Renal cortical epithelial cell (primary cell): ENCODE results near the gene KCNMA1. TPM values are rescaled to one million over a fixed set of nuclear protein-coding genes. Genes with fewer than 3 reads are reported as not detected.

Experiments
- DNase-seq: peaks from one replicate; pipeline ENCODE4 v3.0.0-alpha.2; 2011; ENCODE audit warnings: low read depth
- total RNA-seq: library from RNA; depleted of rRNA; stranded (reverse); fragments of >200 nt; gene quantifications from 2 replicates; pipeline ENCODE4 v1.2.3, GENCODE V29; 2014

The KCNMA1 gene
- total RNA-seq, 1 donor from 2014 or later, result 12.9 TPM

DNA sequence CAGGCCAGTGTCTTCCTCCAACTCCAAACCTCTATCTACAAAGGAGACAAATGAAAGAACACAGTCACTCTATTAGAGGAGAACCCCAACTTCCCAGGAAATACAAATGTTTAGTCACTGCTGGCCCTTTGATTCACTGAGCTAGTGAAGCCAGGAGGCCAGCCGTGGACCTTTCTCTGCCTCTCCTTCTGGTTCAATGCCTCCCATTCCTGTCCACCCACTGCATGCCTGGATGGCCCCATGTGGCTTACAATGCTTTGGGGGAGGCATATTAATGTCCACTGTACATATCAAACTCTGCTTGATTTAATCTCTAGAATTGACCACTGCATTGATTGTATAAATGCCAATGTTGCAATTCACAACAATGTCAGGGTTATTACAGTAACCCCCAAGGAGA is 687.3 kb downstream of the KCNMA1 start:
- peak; percentile 15 for DNase-seq

DNA sequence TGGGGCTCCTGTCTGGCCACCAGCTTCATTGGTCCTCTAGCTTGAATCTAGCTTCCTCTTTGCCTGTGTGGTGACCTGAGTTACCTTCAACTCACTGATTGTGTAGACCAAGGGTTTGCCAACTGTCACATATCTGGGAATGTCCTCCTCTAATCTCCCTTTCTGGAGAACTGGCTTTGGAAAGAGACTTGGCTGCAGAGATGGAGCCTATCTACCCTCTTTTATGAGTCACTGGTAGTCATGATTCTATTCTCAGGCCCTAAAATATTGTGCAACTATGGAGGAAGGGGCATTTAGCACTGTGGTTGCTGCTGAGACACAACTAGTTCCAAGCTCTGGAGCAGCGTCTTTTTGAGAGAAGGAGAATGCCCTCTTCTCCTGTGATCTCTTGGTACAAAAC is 691.3 kb downstream of the KCNMA1 start:
- DNase-seq, result peak; percentile 44

DNA sequence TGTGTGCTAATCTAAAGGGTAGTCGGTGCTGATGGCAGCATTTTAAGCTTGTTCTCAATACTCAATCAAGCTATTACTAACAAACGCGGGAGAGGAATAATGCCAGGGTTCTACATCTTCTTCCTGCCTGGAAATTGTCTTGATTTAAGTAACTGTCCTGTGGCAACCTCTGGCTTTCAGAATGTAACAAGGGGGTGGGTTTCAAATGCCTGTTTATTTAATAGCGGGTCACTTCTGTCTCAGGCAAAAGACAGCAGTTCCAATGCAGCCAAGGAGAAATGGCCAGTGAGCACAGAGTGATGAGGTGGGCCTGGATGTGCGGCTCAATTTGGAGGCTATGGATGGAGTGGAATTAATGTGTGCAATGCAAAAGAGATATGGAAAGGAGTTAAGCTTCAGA is 692.4 kb downstream of the KCNMA1 start:
- no peak for DNase-seq

DNA sequence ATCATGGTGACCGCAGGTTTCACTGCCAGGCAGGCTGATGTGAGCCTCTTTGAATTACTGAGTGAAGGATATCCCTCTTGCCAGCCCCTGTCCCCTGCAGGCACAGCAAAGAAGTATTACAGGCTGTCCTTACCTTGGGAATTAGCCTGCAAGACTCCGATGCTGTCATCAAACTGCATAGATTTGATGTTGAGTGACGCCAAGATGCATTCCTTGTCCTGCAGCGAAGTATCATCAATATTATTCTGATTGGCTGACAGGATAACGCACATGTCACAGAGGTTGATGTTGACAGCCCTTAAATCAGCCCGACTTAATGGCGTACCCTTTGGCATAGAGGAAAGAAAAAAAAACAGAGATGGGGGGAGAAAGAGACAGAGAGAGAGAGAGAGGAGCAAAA is 693.0 kb downstream of the KCNMA1 start:
- no peak for DNase-seq

DNA sequence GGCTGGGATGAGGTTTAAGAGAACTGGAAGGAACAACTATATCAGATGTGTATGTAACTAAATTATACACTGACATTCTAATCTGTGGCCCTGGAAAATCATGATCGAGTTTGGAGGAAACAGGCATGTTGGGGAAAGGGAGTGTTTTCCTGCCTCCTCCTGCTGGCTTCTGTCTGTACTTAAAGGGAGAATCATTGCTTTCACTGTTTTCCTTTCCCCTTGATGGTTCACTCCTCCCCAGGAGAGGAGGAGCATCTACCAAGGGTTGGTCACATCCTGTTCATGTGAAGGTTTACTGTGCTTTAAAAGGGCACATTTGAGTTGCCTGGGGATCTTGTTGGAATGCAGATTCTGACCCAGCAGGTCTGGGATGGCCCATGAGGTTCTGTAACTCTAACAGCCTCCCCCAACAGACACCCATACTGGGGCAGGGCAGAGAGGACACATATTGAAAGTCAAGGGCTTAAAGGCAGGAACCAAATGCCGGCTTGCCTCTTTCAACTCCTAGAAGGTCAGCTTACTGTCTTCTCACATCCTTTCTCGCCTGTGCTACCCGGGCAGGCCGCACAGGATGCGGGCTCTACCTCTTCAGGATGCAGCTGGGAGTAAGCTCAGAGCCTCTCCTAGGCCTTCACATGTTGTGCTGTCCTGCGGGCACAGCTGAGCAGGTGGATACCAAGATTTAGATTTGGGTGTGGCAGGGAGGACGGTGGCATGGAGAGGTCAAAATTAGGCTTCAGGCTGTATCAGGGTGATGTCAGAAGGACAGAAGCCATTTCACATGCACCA is 694.8 kb downstream of the KCNMA1 start:
- no peak for DNase-seq

DNA sequence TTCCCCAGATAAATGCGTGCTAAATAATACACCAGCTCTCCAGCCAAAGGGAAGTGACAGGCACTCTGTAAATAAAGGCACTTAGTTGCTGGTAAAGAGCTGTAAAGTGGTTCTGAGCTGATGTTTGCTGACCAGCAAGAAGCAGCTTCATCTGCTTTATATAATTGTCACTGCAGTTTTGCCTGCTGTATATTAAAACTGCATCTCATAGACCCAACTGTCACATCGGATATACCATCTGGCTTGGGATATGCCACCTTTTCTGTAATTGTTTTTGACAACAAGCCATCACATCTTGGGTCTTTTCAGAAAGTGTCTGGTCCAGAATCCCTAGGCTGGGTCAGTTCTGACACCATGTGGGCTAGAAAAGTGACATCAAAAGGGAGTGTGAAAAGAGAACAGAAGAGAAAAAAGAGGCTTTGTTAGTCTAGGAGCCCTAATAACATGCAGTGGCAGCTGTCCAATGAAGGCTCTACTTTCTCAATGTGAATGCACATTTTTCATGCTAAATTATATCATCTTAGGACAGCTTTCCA is 697.6 kb downstream of the KCNMA1 start:
- no peak for DNase-seq

DNA sequence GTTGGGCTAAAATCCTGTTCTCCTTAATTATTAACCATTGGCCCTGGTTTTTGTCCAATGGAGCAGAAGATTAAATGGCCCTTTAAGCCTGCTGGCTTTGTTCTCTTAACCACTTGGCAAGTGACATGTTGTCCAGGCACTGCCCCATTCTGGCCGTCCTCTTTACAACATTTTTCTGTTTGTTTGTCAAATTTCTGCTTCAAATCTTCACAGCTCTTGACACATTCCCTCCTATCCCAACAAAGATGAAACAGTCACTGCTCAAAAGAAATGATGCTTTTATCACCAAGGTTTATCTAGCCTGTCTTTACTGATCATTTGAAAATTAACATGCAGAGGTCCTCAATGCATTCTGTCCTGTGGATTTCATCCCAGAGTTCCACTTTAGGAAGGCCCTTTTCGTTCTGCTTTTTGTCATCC is 700.4 kb downstream of the KCNMA1 start:
- peak; percentile 69 for DNase-seq

DNA sequence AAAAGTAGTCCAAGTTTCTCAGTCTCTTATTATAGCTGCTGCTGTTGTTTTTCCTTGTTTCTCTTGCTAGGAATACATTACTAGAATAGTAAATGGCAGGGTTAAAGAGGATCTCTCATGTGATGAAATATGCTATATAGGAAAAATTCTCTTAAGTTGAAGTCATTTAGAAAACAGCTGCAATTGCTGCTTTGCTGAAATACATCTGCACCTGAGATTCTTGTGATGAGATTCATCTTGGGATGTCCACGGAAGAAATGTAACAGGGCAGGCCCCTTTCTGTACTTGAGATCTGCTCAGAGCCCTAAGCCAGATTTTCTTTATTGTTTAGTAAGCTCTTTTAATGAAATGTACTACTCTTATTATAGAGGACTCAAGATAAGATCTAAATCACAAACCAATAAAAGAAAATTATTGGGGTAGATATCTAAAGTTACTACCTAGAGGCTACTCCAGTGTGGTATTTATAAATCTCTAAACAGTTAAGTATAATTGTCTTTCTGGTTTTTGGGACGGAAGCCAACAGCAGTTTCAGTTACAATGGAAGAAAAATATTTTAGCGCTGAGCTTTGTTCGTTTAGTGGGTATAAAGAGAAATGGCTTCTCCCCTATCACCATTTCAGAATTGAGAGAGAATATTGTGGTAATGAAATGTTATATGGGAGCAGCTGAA is 701.5 kb downstream of the KCNMA1 start:
- no peak for DNase-seq

DNA sequence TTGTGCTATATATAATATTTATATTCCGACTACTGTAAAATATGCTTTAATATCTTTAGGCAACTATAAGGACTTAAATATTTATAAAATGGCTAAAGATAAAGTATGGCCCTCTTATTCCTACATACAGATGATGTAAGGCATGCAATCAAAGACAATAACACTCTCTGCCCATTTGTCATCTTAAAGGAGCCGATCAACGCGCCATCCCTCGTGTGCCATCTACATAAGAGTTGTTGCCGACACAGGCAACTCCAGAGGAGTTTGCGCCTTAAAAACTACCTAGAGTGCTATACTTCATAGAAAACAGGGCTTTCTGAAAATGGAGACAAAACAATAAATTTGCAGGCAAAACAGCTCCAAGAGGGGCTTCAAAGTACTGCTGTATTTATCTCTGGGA is 709.0 kb downstream of the KCNMA1 start:
- no peak for DNase-seq

DNA sequence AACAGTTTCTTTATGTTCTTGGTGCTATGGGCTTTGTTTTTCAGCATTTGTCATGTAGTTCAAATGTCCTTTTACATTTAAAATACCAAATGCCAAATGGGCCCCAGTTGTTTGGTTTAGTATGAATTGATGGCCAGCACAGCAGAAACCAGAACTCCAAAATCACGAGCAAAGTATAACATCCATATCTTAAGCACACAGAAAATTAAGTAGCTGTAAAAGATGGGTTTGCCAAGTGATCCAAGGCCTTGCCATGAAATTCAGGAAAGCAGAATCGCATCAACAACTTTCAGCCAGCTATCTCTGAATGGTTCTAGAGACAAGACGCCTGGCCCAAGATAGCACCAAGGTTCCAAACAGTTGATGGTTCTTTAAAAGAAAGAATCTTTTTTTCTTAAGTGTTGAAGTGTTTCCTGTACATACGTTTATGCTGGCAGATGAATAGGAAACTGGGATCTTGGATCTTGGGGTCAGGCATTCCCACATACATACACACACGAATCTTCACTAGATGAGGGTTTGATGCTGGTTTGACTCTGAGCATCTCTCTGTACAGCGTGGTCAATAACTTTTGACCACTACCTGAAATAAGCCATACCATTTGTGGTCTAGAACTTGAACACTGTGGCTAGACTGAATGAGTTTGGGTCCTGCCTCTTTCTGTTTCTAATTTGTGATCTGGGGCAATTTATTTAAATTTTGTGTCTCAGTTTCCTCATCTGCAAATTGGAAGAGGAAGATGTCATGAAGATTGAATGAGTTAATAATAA is 711.8 kb downstream of the KCNMA1 start:
- no peak for DNase-seq

DNA sequence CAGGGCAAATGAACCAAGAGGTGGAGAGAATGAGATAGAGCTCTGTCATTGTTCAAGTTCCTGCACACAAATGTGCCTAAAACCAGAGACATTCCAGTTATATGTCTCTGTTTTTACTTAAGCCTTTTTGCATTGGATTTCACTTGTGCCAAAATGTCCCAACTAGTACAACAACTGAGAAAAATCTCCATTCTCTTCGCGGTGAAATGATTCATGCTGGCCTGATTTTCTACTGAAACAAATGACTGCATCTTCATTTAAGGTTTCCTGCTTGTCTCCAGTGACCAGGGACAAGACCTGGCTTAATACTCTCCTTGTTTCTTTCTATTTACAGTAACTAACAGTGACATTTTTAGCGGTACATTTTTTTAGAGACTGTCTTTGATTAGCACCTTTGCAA is 714.9 kb downstream of the KCNMA1 start:
- DNase-seq, result no peak

DNA sequence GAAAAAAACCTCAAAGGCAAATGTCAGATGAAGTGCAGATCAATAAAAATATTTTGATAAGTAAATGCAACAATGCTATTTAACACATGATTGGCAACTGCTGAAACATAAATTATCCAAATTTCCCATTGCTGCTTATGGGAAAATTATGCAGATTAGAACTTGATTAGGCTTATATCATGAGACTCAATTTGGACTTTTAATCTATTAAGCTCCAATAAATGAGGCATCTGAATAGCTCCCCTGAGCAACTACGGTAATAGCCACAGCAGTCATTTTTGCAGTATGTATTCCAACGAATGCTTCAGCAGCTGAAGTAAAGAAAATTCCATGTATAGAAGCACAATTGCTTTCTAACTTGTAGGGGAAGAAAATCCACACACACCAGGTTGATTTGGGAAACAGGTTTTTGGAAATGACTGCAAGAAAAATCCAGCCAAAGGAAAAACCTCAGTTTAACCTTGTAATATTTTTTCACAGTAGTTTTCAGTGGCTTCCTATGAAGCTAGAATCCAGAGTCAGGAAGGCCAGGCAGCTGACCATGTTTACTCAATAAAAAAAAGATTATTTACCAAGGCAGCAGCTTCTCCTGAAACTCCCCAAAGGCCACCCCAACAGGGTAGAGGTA is 716.1 kb downstream of the KCNMA1 start:
- DNase-seq, result no peak

DNA sequence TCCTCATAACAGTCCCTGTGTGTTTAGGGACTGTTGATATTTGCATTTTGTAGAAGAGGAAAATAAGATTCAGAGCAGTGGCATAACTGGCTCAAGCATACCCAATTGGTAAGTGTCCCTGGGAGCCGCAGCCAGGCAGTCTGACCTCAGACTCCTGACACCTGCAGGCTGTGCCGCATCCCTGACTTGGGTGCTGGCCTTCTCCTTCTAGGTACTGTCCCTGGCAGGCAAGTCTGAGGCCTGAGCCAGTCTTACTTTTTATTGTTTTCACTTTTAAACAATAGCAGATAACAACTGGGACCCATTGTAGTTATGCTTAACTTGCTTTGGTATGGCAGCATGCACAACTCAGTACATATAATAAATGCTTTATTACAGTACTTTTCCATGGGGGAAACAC is 717.0 kb downstream of the KCNMA1 start:
- DNase-seq, result no peak

DNA sequence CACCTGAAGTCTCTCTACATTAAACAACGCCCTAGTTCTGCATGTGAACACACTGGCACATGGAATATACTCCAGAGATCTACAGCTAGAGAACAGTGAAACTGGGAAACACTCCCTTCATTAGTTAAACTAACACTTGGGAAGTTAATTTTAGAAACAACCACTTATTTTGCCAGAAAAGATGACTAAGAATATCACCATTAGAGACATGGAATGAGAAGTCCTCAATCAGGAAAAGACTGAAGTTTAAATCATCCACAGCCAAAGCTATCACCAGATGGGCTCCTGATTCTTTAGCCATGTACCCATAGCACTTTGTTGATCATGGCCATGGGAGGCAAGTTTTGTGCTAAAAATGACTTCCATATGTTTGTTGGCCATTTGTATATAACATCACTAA is 719.5 kb downstream of the KCNMA1 start:
- DNase-seq, result no peak

DNA sequence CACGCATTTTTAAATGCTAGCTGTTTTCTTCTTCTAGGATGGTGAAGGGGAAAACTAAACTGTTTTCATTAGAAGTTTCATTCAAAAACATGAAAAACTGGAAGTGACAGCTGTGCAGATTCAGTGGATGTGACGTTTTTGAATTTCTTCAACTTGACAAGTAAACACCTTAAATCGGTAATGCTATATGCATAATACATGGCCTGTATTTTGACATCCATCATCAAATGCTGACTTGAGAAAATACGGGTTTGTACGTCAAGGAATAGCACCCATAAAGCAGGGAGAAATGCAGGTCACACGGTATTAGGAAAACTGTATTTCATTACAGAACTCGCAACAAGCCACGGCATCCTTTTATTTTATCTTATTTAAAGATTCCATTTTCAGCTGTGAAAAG is 720.5 kb downstream of the KCNMA1 start:
- no peak for DNase-seq

DNA sequence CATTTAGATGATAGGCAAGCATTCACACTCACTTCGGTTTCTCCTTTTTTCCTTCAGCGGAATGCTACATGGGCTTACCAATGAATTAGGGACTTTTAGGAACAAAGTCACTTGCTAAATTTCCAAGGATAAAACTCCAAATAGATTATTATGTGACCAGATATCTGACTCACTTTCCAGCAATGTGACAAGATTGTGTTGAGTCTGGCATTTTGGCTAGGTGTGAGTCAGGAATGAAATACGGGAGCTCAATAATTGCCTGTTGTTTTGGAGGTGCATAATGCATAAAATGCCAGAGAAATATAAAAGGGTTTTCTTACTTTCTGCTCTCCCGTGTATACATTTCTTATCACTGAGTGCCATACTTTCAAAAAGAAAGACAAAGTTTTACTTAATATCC is 721.1 kb downstream of the KCNMA1 start:
- no peak for DNase-seq

DNA sequence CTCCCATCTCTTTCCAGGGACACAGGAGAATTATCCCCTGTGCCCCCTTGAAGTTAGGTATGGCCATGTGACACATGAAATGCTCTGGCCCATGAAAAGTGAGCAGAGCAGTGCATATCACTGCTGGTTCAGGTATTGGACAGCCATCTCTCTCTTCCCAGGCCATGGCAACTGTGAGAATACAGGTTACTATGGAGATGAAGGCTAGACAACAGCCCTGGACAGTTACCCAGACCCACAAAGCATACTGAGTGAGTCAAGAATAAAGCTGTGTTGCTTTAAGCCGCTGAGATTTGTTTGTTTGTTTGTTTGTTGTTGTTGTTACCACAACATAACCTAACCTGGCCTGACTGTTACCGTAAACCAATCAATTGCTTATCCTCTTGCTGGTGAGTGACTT is 722.3 kb downstream of the KCNMA1 start:
- no peak for DNase-seq

DNA sequence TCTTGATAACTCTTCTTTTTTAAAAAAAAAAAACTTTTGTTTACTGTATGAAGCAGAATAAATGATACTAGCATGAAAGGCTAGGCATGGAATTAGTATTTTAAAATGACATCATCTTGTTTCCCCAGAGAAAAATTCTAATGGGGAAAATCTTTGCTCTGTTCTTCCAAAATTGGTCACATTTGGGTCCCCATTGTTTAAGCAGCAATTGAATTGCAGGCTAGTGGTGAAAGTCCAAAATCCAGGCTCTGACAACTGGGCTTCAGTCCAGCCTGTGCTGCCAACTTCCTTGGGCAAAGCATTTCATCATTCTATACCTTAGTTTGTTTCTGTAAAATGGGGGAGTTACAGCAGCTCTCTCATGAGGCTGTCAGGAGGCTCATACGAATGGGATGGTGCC is 726.4 kb downstream of the KCNMA1 start:
- peak; percentile 29 for DNase-seq

DNA sequence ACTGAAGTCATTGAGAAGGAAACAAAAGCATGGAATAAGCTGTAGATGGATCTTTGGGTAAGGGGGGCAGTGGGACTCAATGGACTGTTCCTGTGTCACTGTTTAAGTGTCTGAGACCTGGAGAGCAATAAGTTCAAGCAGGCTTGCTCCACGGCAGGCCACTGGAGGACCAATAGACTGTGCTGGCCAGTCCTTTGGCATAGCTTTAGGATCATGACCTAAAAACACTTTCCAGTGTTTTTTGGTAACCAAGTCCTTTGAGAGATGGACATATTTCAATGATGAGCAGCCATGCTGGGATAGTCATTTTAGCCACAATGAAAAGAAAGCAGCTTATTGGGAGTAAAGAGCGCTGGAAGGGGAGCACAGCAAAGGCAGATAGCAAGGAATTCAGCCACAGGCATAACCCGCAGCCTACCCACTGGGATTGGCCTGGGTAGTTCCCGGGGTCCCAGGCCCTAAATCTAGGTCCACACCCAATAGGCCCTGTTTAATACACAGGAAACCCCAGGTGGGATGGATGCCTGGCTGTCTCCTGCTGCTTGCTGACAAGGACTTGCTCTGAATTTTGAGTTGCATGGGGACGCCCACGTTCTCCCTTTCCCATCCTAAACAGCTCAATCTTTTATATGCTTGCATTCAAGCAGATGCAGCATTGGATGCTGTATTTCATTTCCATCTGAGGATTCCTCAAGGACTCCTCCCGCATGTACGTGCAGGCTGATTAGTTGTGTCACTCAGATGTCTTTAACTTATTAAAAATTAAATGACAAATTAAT is 727.2 kb downstream of the KCNMA1 start:
- DNase-seq, result no peak

DNA sequence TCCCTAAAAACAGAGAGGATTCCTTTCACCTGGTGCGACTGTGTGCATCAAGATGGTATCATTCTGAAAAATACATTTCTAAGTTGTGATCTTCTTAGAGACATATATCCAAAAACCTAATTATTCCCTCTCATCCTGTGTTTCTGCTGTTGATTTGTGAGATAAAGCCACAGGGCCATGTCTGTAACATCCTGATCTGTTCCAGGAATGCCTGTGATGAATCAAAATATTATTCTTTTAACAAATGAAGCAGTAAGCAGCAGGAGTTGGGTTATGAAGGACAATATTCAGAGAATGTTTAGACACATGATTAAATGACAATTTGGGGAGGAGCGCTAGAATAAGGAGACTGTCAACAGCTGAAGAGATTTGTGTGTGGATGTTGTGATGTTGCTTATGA is 731.4 kb downstream of the KCNMA1 start:
- no peak for DNase-seq

DNA sequence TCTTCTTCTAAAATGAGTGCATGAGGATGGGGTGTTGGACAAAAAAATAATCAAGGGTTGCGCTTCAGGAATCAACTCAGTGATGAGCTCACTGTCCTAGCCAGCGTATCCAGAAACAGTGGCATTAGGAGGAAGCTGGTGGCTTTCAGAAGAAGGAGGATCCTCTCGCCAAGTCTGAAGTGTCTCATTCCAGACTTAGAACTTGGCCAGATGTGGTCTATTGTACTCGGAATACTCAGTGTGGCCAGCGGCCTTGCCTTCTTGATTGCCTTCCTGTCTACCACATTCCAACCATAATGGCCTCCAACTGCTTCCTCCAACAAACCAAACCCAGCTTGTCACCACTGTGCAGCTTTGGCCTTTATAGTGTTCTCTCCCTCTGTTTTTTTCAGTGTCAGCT is 732.4 kb downstream of the KCNMA1 start:
- no peak for DNase-seq
